IPS DF 6.9 (cell line): ENCODE results near the gene ZNF436.
"Not testable (repeated sequence)": the region's sequence is repeated elsewhere in the genome, so short reads cannot be mapped to it uniquely, and the experiment has no call there.

Experiments used
- DNase-seq: peaks from one replicate; pipeline ENCODE4 v3.0.0-alpha.2; 2013; ENCODE audit warnings: low read depth, low spot score
- H3K27ac ChIP-seq: one replicate; pipeline ENCODE4 v1.5.1; 2013; ENCODE audit warnings: low read length, control low read depth
- H3K27me3 ChIP-seq: 2 replicates; pipeline ENCODE4 v1.6.1; 2013; ENCODE audit warnings: mild to moderate bottlenecking, low read length; ENCODE audit not compliant: control insufficient read depth, insufficient read depth
- H3K36me3 ChIP-seq: 2 replicates; pipeline ENCODE4 v1.6.1; 2013; ENCODE audit warnings: low read length; ENCODE audit not compliant: control insufficient read depth, insufficient read depth
- H3K4me1 ChIP-seq: 2 replicates; pipeline ENCODE4 v1.6.1; 2013; ENCODE audit warnings: low read length; ENCODE audit not compliant: control insufficient read depth, insufficient read depth
- H3K4me3 ChIP-seq: 2 replicates; pipeline ENCODE4 v1.5.1; 2013; ENCODE audit warnings: mild to moderate bottlenecking, low read length
- H3K9me3 ChIP-seq: 2 replicates; pipeline ENCODE4 v1.6.1; 2013; ENCODE audit warnings: low read length, inconsistent platforms; ENCODE audit not compliant: control insufficient read depth, insufficient read depth
- WGBS: extraction: QIAGEN DNeasy Blood & Tissue Kit; methylation state at CpG from one replicate; pipeline ENCODE4 v1.1.7; 2013; ENCODE audit warnings: mixed read lengths, missing lambda C conversion rate; ENCODE audit not compliant: insufficient read length, insufficient coverage; 5-methylcytosine and 5-hydroxymethylcytosine counted together

Gene ZNF436

GRCh38 chr1:23322770-23323169, 46.9 kb downstream of the ZNF436 start:
- Histone ChIP-seq H3K36me3 (peaks cover 15% of the 10 kb centered on the region; the same call in 1 of the 2 replicates), H3K4me3 (no peak overlapping the region), H3K9me3 (no peaks in the 10 kb centered on the region), H3K4me1 (no peaks in the 10 kb centered on the region), H3K27ac (no peak overlapping the region), H3K27me3 (no peaks in the 10 kb centered on the region)
- no CpG with 5 or more reads among the region's 1 CpG for WGBS
- no peak for DNase-seq

DNA sequence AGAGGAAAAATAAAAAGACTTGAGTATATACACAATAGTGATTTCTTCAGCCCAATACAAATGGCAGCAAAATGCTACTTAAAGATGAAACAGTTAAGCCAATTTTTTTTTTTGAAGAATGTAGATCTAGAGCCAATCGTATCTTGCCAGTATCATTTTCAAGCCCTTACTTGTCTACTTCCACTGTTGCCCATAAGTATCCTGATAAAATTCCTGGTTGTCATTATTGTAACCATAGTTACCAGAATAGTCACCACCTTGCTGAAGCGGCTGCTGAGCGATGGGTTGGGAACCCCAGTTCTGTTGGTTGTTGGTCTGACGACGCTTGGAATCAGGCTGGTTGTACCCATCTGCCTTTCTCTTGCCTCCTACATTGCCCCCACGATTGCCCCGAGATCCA, 59.4 kb downstream of the ZNF436 start:
- not testable (repeated sequence) for H3K4me1 ChIP-seq, H3K4me3 ChIP-seq, DNase-seq, H3K27me3 ChIP-seq, H3K27ac ChIP-seq, H3K9me3 ChIP-seq, H3K36me3 ChIP-seq
- no CpG with 5 or more reads among the region's 7 CpGs for WGBS
